NCI-H226 (cell line): ENCODE data around the gene AUTS2.

Experiments
- DNase-seq: peaks from one replicate; pipeline ENCODE4 v3.0.0-alpha.2; 2015

Gene AUTS2

DNA sequence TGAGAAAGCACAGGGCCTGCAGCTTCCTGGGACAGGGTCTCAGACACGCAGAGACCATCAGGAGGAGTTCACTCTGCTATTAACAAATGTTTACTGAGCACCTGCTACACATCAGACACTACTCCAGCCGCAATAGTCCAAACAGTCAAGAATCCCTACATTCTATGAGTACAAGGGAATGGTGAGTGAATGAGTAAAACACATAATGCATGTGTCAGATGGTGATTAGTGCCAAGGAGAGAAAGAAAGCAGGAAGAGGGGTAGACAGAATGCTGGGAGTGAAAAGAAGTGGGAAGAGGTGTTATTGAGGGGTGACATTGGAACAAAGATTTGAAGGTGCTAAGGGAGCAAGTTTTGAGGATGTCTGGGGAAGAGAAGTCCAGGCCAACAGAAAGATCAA lies 899.5 kb downstream of the AUTS2 start:
- no peak for DNase-seq

DNA sequence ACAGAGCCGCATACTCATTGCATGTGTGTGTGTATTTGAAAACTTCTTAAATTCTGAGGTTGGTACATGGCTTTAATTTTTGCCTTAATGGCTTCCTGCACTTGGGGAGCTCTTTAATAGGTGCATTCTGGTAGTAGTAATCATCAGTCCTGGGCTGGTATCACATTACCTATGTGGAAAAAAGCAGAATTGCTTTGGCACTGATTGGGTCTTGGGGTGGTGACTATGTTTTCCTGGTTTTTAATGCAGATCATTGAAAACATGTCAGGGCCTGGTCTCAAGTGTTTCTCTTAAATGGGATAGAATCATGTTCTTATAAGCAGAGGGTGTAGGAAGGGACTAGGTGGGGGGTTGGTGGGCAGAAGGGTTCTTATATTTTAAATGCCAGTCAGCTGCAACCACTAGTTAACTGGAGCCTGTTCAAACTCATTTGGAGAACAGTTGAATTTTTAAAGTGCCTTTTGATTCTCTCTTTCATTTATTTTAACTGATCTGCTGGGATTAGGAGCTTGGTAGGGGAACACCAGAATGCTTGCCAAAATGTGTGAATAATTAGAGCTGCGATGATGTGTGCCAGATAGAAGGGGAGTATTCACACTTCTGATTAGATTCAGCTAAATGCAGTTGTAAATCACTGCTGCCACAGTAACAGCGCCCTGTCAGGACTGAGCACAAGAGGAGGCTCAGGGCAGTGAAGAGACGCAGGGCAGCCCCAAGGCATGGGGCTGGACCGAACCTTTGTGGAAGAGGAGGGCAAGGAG lies 900.1 kb downstream of the AUTS2 start:
- no peak for DNase-seq

DNA sequence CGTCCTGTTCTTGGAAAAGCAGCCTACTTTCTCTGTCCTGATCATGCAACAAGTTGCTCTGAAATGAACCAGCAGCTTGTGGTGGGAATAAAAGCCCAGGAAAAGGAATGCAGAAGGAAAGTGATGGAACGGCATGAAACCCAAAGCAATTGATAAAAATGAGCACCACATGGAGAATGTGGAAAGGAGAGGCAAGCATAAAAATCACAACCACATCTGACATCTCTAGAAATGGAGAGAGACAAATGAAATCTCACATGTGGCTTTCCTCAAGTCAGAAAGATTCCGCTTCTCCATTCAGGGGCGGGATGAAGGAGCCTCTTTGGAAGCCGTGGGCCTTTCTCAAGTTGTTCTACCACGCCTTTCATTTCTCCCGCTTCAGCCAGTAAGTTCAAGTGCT lies 902.0 kb downstream of the AUTS2 start:
- no peak for DNase-seq

DNA sequence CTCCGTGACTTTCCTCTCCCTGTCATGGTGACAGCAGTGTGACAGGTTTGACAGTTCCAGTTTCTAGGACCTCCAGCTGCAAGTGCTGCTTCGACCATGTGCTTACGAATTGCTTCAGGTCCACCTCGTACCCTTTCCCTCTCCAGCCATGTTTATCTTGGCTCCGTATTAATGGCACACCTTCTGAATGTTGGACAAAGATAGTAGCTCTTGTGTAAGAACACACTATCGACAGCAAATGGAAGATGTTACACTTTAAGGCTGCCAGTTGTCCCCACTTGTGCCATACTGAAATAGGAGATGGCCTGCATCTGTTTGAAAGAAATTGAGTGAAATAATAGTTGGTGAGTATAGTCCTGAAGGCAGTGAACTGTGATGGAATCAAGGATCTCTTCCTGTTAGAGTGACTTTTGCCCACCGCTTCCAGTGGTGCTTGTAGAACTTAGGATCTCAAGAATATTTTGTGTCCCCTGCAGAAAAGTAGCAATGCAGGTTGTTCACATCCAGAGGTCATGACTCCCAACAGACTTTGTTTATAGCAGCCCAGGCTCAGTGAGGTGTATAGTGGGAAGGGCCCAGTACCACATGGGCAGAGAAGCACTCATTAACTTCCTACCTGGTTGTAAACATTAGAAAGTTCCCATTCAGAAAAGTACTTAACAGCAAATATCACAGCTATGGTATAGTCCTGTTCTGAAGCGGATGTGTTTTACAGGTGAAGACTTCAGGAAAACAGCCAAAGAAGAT lies 904.0 kb downstream of the AUTS2 start:
- DNase-seq, result no peak

DNA sequence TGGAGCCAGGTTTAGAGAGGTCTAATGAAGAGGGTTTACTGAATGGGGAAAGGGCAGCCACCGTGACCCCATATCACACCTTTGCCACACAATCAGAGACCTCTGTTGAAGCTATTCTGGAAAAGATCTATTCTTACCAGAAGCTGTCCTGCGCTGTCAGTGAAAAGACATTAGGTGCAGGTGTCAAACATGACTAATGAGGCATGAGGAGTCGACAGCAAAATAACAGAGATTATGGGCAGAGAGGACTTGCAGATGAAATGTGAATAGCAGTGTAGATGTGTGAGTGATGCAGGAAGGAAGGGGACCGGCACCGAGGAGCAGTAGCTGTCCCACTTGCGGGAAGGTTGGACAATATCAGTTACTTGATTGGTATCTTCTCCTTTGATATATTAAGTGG lies 906.0 kb downstream of the AUTS2 start:
- no peak for DNase-seq

DNA sequence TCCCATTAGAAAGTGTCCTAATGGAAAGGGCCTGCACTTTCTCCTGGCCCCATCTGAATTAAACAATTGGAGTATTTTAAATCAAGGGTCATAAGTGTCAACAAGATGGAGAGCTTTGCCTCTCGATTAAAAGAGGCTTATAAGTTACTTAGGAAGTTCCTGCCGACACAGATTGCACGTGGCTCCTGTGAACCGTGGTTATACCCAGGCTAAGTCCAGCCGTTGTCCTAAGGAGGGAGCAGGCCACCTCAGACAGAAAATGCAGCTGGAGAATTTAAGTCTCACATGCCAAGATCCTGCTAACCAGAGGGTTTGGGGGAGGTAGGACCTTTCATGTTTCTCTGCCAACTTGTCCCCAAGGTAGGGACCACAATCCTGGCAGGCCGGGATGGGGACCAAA lies 907.2 kb downstream of the AUTS2 start:
- DNase-seq, result no peak

DNA sequence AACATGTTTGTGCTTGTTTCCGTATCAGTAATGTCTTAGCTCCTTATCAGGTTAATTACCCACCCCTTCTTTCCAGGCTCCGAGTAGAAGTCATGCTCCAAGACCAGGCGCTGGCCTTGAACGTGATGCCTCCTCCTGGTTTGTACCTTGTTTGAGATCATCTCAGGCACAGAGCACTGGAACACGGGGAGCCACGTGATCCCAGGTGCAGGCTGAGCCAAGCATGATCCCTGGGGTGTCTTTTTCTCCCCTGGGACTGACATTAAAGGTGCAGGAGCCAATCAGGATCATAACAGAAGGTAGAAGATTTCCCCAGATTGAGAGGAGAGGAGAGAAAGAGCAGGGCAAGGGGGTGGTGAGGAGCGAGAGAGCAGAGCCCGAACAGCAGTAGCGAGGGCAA lies 907.6 kb downstream of the AUTS2 start:
- no peak for DNase-seq

DNA sequence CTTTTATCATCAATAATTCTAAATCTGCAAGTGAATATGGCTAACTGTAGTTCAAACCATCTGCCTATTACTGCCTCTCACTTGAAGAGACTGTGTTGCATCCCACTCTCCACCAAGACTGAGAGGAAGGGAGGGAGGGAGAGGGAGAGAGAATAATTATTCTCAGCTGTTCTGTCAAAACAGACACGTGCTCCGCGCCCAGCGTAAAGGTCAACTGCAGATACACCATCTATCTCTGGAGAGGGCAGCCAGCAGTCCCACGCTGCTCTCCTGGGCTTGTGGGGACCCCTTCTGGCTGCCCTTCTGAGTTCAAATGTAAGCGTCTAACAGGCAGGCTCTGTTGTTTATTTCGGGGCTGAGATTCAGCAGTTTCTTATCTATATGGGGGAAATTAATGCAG lies 908.2 kb downstream of the AUTS2 start:
- DNase-seq, result no peak

DNA sequence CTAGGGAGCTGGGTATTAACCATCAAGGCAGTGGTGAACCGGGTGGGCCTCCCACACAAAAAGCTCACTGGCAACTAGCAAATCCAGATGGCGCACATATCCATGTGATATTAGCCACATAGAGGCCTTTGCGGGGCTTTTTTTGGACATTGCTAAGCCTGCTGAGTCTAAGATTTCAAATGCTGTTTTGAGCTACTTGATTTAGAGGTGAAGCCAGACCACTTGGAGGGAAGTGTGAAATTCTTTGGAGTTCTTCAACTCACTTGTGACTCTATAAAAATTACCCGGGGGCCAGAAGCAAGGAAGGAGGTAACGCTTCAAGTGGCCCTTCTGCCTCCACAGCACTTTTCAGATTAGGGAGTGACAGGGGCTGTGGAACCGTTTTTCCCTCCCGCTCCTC lies 913.9 kb downstream of the AUTS2 start:
- DNase-seq, result no peak

DNA sequence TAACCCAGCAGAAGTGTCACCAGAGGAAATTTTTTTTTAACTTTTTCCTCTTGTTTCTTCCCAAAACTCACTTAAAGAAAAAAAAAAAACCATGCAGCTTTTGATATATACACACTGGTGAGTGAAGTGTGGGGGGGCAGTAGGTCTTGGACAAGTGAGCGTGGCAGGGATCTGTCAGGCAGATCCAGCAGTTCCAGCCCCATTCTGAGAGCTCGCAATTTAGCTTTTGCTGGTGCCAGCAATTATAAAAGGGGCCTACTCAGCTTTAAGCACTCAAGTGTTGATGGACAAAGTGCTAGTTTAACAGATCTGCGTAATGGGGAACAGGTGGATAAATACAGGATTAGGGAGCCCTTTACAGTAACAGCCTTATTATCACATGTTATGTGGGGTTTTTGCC lies 914.5 kb downstream of the AUTS2 start:
- DNase-seq, result no peak

DNA sequence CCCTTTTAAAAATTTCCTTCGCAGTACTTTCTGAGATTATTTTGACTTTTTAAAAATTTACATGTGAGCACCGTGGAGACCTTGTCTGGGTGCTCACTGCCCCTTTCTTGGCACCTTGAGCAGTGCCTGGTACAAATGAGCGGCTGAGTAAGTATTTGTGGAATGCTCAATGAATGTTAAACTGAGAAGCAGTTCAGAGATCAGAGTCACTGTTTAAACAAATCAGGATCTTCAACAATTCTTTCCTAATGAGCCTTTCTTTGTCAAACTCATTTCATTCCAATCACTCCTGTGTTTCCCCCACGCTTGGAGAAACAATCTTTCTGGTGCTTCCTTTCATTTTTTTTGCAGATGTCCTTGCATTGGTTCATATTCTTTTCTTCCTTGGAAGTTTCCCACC lies 922.3 kb downstream of the AUTS2 start:
- peak; percentile 23 for DNase-seq

DNA sequence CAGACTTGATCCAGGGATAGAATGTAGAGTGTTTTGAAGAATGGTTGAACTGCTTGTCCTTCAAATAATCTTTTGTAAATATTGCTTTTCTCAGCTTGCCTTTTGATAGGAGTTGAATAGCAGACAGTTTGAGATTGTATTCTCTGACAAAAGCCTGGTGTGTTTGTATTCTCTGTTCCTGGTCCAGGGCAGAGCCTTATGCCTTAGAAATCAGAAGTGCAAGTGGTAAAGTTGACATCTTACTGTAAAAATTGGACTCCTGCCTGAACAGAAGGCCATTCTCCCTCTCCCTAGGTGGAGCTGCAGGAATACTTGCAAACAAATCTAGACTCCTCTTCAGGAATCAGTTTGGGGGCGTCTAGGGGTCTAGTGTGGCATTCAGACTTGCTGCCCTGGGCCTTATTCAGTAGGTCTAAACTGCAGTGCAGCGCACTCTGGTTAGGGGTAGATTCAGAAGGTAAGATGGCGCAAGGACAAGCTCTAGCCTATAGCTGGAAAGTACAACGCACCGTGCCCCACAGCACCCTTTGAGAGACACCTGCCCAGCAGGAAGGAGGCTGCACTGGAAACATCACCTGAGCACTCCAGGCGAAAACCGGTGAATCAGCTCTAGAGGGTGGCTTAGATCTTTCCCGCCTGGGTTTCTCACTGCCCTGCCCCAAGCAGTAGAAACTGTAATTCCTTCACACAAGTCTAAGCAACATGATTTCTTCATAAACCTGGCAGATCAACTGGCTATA lies 925.1 kb downstream of the AUTS2 start:
- no peak for DNase-seq

DNA sequence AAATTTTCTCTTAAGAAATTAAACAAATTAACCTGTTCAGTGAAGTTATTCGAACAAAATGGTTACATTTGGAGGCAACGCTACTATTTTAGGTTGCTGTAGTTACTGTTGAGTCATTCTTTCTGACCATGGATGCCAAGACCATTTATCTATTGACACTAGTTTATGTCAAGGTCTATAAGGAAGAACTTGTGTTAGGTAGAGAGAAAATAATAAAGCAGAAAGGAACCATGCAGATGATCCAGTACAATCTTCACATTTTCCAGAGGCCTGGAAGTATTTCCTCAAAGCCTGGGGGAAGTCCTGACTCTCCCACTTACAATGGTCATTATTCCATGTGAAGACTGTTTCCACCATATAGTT lies 925.7 kb downstream of the AUTS2 start:
- DNase-seq, result no peak

DNA sequence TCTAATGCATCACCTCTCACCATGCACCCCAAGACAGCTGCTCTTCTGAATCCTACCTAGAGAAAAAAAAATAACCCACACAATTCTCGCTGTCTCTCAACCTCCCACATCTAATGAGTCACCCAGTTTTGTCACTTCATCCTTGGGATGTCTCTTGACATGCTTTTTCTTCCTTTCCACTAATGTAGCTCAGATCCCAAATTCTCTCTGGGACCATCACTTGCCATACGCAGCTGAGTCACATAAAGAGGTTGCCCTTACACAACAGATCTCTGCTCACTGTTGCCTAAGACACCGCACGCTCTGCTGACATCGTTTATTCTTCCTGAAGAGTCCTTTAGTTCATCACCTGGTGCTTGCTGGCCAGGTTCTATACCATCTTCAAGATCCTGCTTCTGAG lies 927.7 kb downstream of the AUTS2 start:
- no peak for DNase-seq

DNA sequence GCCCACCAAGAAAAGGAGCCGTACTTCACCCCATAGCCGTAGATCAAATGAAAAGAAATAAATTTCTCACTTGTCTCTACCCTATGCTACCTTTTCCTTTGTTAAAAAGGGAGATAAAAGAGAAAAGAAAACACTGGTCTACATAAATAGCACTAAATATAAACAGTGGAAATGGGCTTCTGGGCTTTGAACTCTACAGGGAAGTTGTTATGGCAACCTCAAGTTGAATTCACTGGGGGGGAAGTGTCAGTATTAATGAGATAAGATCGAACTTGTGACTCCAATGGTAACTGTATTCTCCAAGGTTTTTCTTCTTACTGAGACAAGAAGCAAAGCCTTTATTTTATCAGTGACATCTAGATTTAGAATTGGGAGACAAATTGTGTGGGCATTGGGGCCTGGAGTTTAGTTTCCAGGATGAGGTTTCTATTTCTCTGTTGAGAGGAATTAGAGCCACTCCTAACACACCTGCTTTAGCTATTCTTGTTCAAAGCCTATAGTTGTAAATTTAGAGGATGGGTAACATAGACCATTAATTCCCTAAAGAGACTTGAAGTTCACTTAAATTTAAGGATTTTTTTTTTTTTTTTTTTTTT lies 929.3 kb downstream of the AUTS2 start:
- no peak for DNase-seq

DNA sequence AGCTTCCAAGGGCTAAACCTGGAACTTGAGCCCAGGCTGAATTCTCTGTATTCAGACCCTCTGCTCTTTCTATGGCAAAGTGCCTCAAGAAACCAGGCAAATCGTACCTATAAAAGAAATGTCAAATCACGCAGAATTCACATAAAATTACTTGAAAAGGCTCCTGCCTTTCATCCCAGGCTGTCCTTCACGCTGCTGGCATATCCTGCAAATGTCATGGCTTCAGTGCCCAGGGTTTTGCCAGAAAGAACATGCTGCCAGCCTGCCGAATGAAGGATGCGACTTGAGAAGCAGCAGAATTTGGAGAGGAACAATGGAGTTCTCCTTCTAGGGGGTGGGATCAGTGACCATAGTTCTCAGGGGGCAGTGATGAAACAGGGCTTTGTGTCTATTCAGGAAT lies 931.2 kb downstream of the AUTS2 start:
- no peak for DNase-seq

DNA sequence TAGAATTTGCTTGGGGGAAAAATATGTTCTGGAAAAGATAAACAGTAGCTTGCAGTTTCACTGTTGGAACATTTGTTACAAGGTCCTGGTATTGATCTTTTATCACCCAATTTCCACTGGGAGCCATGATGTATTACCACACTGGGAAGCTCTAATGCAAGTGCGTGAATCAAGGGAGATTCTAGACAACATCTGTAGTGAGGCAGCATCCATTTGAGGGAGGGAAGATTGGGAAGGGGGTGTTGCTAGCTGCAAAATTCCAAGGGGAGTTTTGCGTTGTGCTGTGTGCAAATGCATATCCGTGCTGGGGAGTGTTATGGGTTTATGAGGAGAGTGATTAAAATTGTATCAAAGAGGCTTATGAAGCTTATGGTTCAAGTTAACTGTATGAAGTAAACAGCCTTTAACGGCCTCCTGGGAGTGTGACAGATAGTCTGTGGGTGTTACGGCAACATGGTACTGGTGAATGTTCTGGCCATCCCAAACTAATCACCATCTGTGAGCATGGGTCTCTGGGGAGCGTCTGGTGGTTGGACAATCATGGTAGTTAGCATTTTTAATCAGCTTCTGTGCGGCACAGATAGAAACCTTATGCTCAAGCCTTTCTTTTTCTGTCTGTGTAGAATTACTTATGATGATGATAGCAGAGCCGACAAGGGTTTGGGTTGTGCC lies 931.8 kb downstream of the AUTS2 start:
- no peak for DNase-seq

DNA sequence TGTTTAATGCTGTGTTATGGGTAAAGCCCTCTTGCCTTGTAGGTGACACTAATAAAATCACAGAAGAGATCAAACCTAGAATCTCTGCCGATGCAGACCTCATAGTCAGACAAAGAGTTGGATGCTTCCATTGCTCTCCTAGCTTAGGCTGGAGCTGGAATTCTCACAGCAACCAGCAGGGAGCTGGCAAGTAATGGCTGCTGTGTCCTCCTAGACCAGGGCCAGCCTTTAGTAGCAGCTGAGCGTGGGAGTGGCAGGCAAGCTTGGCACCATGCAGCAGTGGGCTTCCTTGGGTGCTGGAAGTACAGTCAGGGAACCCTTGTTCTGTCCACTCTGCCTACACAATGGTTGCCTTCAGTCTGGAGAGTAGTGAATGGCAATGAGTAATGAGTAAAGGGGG lies 935.3 kb downstream of the AUTS2 start:
- DNase-seq, result no peak

DNA sequence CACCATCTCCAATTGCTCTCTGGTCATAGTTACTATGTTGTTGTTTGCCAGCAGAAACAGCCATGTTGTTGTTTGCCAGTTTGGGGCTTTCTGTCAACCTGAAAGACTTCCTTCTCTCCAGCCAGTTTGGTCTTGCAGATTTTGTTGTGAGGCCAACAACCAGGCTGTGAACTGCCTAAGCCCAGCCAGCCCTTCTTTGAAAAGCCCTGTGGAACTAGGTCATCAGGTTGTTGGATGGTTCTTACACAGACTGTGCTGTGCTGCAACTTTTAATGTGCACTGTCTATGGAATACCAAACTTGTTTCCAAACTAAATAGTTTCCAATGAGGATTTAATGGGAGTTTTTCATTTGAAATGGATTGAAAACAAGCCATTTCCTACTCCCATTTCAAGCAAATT lies 940.9 kb downstream of the AUTS2 start:
- DNase-seq, result no peak

DNA sequence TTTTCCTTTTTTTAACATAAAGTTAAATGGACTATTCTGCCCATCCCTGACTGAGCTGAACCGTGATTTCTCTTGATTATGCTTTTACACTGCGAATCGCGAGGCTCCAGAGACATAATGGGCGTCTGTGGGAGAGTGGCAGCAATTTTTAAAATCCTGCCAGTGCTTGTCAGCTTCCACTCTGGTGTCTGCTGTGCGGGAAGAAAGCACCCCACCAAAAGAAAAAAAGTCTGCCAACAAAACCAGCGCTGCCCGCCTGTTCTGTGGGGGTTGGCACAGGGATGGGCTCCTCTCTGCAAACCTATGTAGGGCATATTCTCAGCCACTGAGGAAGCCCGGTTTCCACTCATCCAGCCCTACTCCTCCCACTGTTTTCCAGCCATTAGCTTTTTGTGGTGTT lies 941.3 kb downstream of the AUTS2 start:
- no peak for DNase-seq

DNA sequence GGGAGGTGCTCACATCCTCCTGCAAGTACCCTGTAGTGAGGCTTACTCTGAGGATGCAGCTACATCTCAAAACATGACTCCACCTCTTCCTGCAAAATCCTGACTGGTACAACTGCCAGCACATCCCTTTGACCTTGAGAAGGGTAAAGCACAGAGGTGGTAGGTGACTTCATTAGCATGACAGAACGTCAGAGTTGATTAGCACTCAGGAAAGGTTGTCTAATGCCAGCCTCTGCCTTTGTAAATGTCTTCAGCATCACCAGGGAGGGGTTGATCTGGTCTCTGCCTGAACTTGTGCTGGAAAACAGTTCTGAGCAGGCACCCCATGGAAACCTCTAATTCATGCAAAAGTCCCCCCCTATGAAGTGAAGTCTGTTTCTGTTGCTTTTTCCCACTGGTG lies 942.4 kb downstream of the AUTS2 start:
- no peak for DNase-seq

DNA sequence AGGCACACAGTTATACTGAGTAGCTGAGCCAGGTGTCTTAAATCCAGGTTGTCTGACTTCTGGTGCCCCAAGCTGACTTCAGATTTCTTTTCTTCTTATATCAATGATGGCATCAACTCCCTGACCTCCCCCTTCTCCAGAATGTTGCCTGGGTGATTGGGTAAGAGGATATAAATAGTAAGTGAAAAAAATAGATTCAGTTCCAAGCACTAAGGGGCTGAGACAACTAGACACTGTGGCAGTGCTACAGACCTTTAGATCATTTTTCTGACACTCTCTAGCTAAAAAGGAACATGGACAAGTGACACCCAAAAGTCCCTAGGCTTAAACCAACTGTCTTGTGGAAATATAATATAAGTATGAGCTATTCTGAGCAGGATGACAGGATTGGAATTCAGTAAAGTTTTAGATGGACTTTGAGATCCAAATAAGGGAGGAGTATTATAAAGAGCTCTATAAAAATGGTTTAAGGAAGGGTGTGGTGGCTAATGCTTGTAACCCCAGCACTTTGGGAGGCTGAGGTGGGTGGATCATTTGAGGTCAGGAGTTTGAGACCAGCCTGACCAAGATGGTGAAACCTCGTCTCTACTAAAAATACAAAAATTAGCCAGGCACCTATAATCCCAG lies 944.6 kb downstream of the AUTS2 start:
- DNase-seq, result no peak

DNA sequence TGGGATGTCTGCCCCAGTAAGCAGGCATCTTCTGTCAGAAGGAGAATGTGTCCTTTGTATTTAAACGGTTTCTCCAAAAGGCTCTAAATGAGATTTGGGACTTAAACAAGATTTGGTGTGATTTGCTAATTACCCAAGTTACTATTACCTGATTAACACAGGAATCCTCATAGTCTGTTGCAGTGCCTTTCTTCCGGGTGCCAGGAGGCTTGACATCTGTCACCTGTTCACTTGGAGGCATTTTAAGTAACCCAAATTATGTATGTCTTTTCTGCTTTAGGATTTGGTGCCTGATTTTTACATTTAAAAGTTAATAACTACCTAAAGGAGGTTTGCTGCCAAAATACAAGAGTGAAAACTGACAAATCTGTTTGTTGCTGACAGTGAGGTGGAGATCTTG lies 945.7 kb downstream of the AUTS2 start:
- DNase-seq, result no peak
